ENCODE measurements around the gene PLEKHA3. TPM values are rescaled to one million over a fixed set of nuclear protein-coding genes. Genes with fewer than 3 reads are reported as not detected.

The PLEKHA3 gene
- total and polyA plus RNA-seq, 9 of the 15 experiments (the other 6 are each of a cell fraction or from before 2014, with no cell fraction given), result 2.3 to 23.4 (median 10.5) TPM

GRCh38 chr2:178491612-178492011 lies 11.4 kb downstream of the PLEKHA3 start (continued):
- no peak for TF ChIP-seq HNRNPUL1 (IDR thresholded peaks at IDR 0.05; ENCODE audit: low read length)
- TF ChIP-seq ZNF41 (CRISPR knock-in tag; conservative IDR thresholded peaks at IDR 0.05), result 0 out of 2 replicates have a peak, but pooled peaks have one; percentile 10
- no peak for TF ChIP-seq HMG20A (CRISPR knock-in tag; conservative IDR thresholded peaks at IDR 0.05)
- TF ChIP-seq RBM25 (IDR thresholded peaks at IDR 0.05; ENCODE audit: low read depth, low read length, severe bottlenecking), result no peak
- TF ChIP-seq FOXK1 (CRISPR knock-in tag; IDR thresholded peaks at IDR 0.05; ENCODE audit: borderline replicate concordance), result no peak
- no peak for TF ChIP-seq CEBPB (tag; IDR thresholded peaks at IDR 0.05)
- TF ChIP-seq FUS (optimal IDR thresholded peaks at IDR 0.05; ENCODE audit: low read depth, low read length), result no peak
- TF ChIP-seq CSDE1 (IDR thresholded peaks at IDR 0.05), result no peak
- no peak for TF ChIP-seq LARP7 (IDR thresholded peaks at IDR 0.05)
- TF ChIP-seq HOXB6 (CRISPR knock-in tag; IDR thresholded peaks at IDR 0.05; ENCODE audit: borderline replicate concordance), result no peak
- TF ChIP-seq ZNF655 (CRISPR knock-in tag; IDR thresholded peaks at IDR 0.05), result no peak
- no peak for TF ChIP-seq ETS2 (tag; IDR thresholded peaks at IDR 0.05; ENCODE audit: borderline replicate concordance, poor library complexity, severe bottlenecking)
- TF ChIP-seq THAP12 (CRISPR knock-in tag; IDR thresholded peaks at IDR 0.05), result no peak
- TF ChIP-seq RB1 (IDR thresholded peaks at IDR 0.05; ENCODE audit: low read depth), result no peak
- no peak for TF ChIP-seq GTF3C2 (IDR thresholded peaks at IDR 0.05; ENCODE audit: borderline replicate concordance, extremely low read depth, insufficient read length)
- TF ChIP-seq FOXA3 (CRISPR knock-in tag; conservative IDR thresholded peaks at IDR 0.05 in 1 of 2, IDR thresholded peaks at IDR 0.05 in 1 of 2), result no peak
- TF ChIP-seq NR2C2 (CRISPR knock-in tag; IDR thresholded peaks at IDR 0.05), result no peak
- TF ChIP-seq NR2C2 (tag; IDR thresholded peaks at IDR 0.05), result no peak
- TF ChIP-seq NFE2L1 (tag; IDR thresholded peaks at IDR 0.05; ENCODE audit: borderline replicate concordance, low read depth), result no peak
- 0 out of 4 replicates have a peak, but pooled peaks of 1 of the 2 experiments have one; percentile 34 for TF ChIP-seq MNT (conservative IDR thresholded peaks at IDR 0.05)
